ENCODE data around the gene TMCC1. TPM values are rescaled to one million over a fixed set of nuclear protein-coding genes. Genes with fewer than 3 reads are reported as not detected.

Gene TMCC1
- total and polyA plus RNA-seq, 10 of the 15 experiments (the other 5 are each of a cell fraction or from before 2014, with no cell fraction given), result 2.3 to 21.1 (median 8.4) TPM

DNA sequence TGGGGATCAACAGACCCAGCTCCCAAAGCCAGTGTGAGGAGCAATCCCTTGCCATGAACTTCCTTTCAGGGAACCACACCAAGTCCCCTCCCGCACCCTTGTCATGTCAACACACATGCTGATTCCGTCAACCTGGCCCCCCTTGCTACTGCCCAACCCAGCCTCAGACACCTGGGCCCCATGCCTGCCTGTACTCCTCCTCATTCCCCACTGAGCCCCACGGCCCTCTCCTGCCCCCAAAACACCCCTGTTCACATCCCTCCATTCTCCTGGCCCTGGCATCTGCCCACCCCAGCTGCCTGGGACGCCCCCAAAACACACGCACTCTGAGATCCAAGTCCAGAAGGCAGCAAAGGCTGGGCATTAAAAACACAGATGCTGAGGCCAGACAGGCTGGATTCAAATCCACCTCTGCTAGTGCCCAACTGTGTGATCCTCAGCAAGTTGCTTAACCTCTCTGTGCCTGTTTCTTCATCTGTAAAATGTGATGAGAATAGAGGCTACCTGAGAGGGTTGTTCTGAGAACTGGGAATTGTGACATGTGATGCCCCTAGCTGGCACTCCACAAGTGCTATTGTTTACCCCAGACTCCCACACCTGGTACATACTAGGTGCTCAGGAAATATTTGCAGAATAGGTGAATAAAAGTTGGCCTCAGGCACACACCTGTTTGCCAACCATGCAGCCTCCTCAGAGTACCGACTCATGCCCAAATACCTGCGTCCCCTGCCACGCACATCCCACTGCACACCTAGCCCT, 289.3 kb downstream of the TMCC1 start:
- DNase-seq (ENCODE audit: low read depth, low spot score) (no peak), ATAC-seq (no peak), FAIRE-seq (no peak)
- H3K4me3 ChIP-seq, result no peak overlapping the region
- in situ Hi-C loops (cut with MboI), result no loop called here
- BruUV-seq (replicated peaks), result no TSS peak
- H4K20me1 ChIP-seq (ENCODE audit: control insufficient read depth, insufficient read depth), result no peaks in the 10 kb centered on the region
- H3K79me2 ChIP-seq (ENCODE audit: control insufficient read depth, insufficient read depth, low read length), result no peaks in the 10 kb centered on the region
- H2AFZ ChIP-seq (ENCODE audit: control insufficient read depth, low read depth, low read length), result no peak overlapping the region
- ChIA-PET RAD21 (ENCODE audit: unreplicated experiment) (no interaction called here), CTCF (no interaction called here), SMC1A (ENCODE audit: uncharacterized antibody, unreplicated experiment) (no interaction called here), POLR2A (no interaction called here)
- H3K4me1 ChIP-seq (ENCODE audit: control insufficient read depth, insufficient read depth, low read length), result no peaks in the 10 kb centered on the region
- no peak overlapping the region for H3K27ac ChIP-seq (ENCODE audit: control insufficient read depth, insufficient read depth)
- H3K9me3 ChIP-seq (replicated peaks; ENCODE audit: control insufficient read depth, insufficient read depth, low read length), result no peaks in the 10 kb centered on the region
- H3K27me3 ChIP-seq (replicated peaks in 1 of 2; ENCODE audit: control insufficient read depth in 2 of 2, insufficient read depth in 2 of 2, low read length in 1 of 2), result peaks cover 8 to 12% of the 10 kb centered on the region in 2 experiments; a peak in 3 of 4 replicates
- 71% methylated on average over 8 of the region's 8 CpGs for WGBS (ENCODE audit: insufficient coverage, insufficient replicate concordance, low lambda C conversion rate, missing lambda C conversion rate)
- no peaks in the 10 kb centered on the region for H3K36me3 ChIP-seq (ENCODE audit: control insufficient read depth in 2 of 2, insufficient read depth in 2 of 2, low read length in 1 of 2)
- H3K4me2 ChIP-seq (ENCODE audit: control insufficient read depth, insufficient read depth), result no peak overlapping the region
- intact Hi-C loops (cut with micrococcal nuclease; ENCODE audit: unreplicated experiment), result no loop called here
- TF ChIP-seq TBL1XR1 (IDR thresholded peaks at IDR 0.05; ENCODE audit: low read depth, low read length) (no peak), HDGF (IDR thresholded peaks at IDR 0.05) (no peak), ELK1 (IDR thresholded peaks at IDR 0.05; ENCODE audit: low read depth, low read length) (no peak), EGR1 (IDR thresholded peaks at IDR 0.05; ENCODE audit: borderline replicate concordance in 1 of 2, low read depth in 2 of 2, low read length in 2 of 2) (no peak), HCFC1 (IDR thresholded peaks at IDR 0.05; ENCODE audit: low read length) (no peak), CREM (IDR thresholded peaks at IDR 0.05; ENCODE audit: low read depth) (no peak), ATF7 (IDR thresholded peaks at IDR 0.05; ENCODE audit: low read depth) (no peak), USF1 (IDR thresholded peaks at IDR 0.05; ENCODE audit: borderline replicate concordance, extremely low read length, insufficient read depth, low read depth, low read length) (no peak), CBX3 (IDR thresholded peaks at IDR 0.05; ENCODE audit: borderline replicate concordance, low read depth) (no peak), IKZF1 (conservative IDR thresholded peaks at IDR 0.05) (no peak), ZBTB4 (CRISPR knock-in tag; IDR thresholded peaks at IDR 0.05) (no peak), MEF2A (IDR thresholded peaks at IDR 0.05; ENCODE audit: insufficient read depth, low read depth, low read length) (no peak), RUNX3 (IDR thresholded peaks at IDR 0.05; ENCODE audit: low read length) (no peak), BRCA1 (IDR thresholded peaks at IDR 0.05; ENCODE audit: low read depth, low read length) (no peak), GABPA (IDR thresholded peaks at IDR 0.05; ENCODE audit: low read depth) (no peak), SUPT20H (IDR thresholded peaks at IDR 0.05; ENCODE audit: borderline replicate concordance, control insufficient read depth, low read depth, low read length) (no peak), RELA (IDR thresholded peaks at IDR 0.05; ENCODE audit: borderline replicate concordance, partially characterized antibody) (no peak), FOXK2 (IDR thresholded peaks at IDR 0.05) (no peak), ZNF207 (IDR thresholded peaks at IDR 0.05; ENCODE audit: borderline replicate concordance) (no peak)
- H3K9ac ChIP-seq (ENCODE audit: control insufficient read depth, insufficient read depth, low read length), result no peak overlapping the region

Data from GM12878 (cell line).